Lung (tissue), 12 donors: ENCODE data around the gene NRG3. TPM values are rescaled to one million over a fixed set of nuclear protein-coding genes. Genes with fewer than 3 reads are reported as not detected.

Experiments
- ATAC-seq: fragments of 200-7000 bp; cut with Tn5 transposase; one replicate; pipeline ENCODE4 v1.9.1; 2020; ENCODE audit warnings: moderate number of reproducible peaks; ENCODE audit not compliant: insufficient read depth, low FRiP score
- DNase-seq, 3 donors: peaks; one replicate each; pipeline ENCODE4 v3.0.0-alpha.2; 2013 to 2017
- H3K27ac ChIP-seq, 2 donors: one replicate each; pipeline ENCODE4 v1.5.1; 2013; ENCODE audit warnings: mild to moderate bottlenecking in 2 of 2, moderate library complexity in 2 of 2, control low read depth in 1 of 2, inconsistent platforms in 1 of 2, low read depth in 1 of 2, low read length in 1 of 2
- H3K27me3 ChIP-seq, 3 donors: one replicate each; pipeline ENCODE4 v1.5.1; 2013; ENCODE audit warnings: low read length in 2 of 3; ENCODE audit not compliant: control insufficient read depth in 3 of 3, insufficient read depth in 3 of 3
- H3K36me3 ChIP-seq, 4 donors: one replicate each; pipeline ENCODE4 v1.5.1; 2013; ENCODE audit warnings: low read length in 4 of 4, mild to moderate bottlenecking in 1 of 4, moderate library complexity in 1 of 4; ENCODE audit not compliant: control insufficient read depth in 4 of 4, insufficient read depth in 4 of 4
- H3K4me1 ChIP-seq, 5 donors: one replicate each; pipeline ENCODE4 v1.5.1; 2013; ENCODE audit warnings: low read length in 5 of 5, mild to moderate bottlenecking in 2 of 5, moderate library complexity in 1 of 5; ENCODE audit not compliant: control insufficient read depth in 5 of 5, insufficient read depth in 5 of 5
- H3K4me3 ChIP-seq: one replicate; pipeline ENCODE4 v1.5.1; 2013; ENCODE audit warnings: mild to moderate bottlenecking, control low read depth, moderate library complexity
- H3K9ac ChIP-seq, 2 donors: one replicate each; pipeline ENCODE4 v1.5.1; 2013; ENCODE audit warnings: low read length in 2 of 2, control low read depth in 1 of 2; ENCODE audit not compliant: insufficient read depth in 1 of 2
- H3K9me3 ChIP-seq, 4 donors: one replicate each; pipeline ENCODE4 v1.5.1; 2013; ENCODE audit warnings: low read length in 3 of 4, mild to moderate bottlenecking in 1 of 4, moderate library complexity in 1 of 4; ENCODE audit not compliant: control insufficient read depth in 4 of 4, insufficient read depth in 3 of 4
- CTCF ChIP-seq: IDR thresholded peaks from 2 replicates; pipeline ENCODE4 v1.5.1; 2012; ENCODE audit warnings: mild to moderate bottlenecking; ENCODE audit errors: control extremely low read depth, extremely low read depth
- WGBS, 2 donors: extraction: QIAGEN DNeasy Blood & Tissue Kit; methylation state at CpG; one replicate each; pipeline ENCODE4 v1.1.7; 2013; 5-methylcytosine and 5-hydroxymethylcytosine counted together
- polyA plus RNA-seq, 2 donors: library from polyadenylated mRNA; stranded (reverse); fragments of 200-250 nt; gene quantifications; one replicate each; pipeline ENCODE4 v1.2.1, GENCODE V29; 2013
- total RNA-seq, 2 donors: library from RNA; depleted of rRNA in 1 of 2; stranded (reverse); fragments of >200 nt in 1 of 2; gene quantifications; one replicate each; pipeline ENCODE4 v1.2.1, GENCODE V29; 2014 to 2021
- donor health status: control.
- donor health status: control.
- donor health status: Bipolar disorder and iron deficiency.
- donor health status: healthy.
- donor health status: DM: yes; HTN: yes; CAD: no.

NRG3 gene
- total and polyA plus RNA-seq, 4 donors, result 0.49 to 2.0 (median 0.84) TPM

DNA sequence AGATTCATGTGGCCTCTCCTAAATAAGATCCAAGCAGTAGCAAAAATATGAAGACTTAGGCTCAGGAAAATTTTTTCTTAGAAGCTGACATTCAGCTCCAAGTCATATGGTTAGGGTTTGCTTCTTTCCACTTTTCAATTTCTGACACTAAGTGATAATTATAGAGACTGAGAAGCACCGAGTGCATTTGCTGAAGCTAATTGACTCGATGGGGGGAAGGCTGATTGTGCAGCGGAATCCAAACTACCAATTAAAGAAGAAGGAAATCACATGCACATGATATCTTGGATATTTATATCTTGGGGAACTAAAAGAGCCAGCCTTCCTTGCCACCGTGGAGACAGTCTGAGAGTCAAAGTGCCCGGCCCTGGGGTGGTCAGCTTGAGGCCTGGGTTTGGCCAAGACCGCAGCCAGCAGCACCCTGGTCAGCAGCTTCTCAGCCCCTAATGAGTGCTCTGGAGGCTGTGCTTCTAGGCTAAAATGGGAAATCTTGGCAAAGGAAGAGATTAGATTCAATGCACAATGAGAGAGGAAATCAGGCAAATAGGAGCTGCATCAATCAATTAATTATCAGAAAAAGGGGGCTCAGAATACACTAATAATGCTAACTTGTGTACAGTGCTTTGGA is 589.3 kb downstream of the NRG3 start:
- TF ChIP-seq CTCF, result no peak
- no peak for DNase-seq
- Histone ChIP-seq H3K4me3 (no peak overlapping the region), H3K27ac (no peak overlapping the region), H3K36me3 (no peaks in the 10 kb centered on the region), H3K27me3 (no peaks in the 10 kb centered on the region), H3K9me3 (no peaks in the 10 kb centered on the region), H3K9ac (no peak overlapping the region), H3K4me1 (no peaks in the 10 kb centered on the region)
- WGBS, 2 donors, result 80 to 84% methylated on average over 6 of the region's 6 CpGs
- no peak for ATAC-seq

DNA sequence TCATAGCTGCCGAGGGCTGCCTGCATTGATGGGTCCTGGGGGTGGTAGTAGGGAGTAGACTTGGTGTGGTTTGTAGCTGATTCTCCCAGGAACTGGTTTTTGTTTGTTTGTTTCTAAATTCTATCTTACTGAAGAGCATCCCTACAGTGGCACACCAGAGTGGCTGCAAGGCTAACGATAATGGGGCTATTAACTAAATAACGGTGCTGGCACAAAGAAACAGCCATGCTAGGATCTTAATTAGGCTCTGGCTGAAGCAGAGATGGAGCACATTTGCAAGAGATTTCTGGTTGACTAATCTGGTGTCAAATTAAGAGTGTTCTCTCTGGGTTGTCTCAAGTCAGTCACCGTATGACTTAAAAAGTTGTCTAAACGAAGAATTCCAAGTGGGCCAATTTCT is 590.0 kb downstream of the NRG3 start:
- H3K36me3 ChIP-seq, result no peaks in the 10 kb centered on the region
- WGBS, 2 donors, result 84 to 88% methylated on average over 5 of the region's 5 CpGs
- no peaks in the 10 kb centered on the region for H3K27me3 ChIP-seq
- H3K4me1 ChIP-seq, result no peaks in the 10 kb centered on the region
- no peak overlapping the region for H3K9ac ChIP-seq
- TF ChIP-seq CTCF, result no peak
- no peak overlapping the region for H3K4me3 ChIP-seq
- no peaks in the 10 kb centered on the region for H3K9me3 ChIP-seq
- no peak for DNase-seq
- H3K27ac ChIP-seq, result no peak overlapping the region
- ATAC-seq, result no peak

- Histone ChIP-seq H3K9ac (no peak overlapping the region), H3K27me3 (no peaks in the 10 kb centered on the region), H3K27ac (no peak overlapping the region), H3K36me3 (no peaks in the 10 kb centered on the region), H3K9me3 (peaks cover 0 to 2% (median 0%) of the 10 kb centered on the region in 4 donors), H3K4me1 (no peaks in the 10 kb centered on the region), H3K4me3 (no peak overlapping the region)
- no peak for ATAC-seq
- DNase-seq, result no peak
- WGBS, 2 donors, result 82 to 88% methylated on average over 1 of the region's 1 CpG
- no peak for TF ChIP-seq CTCF
Observed at GRCh38 chr10:82468453-82468852, 593.5 kb downstream of the NRG3 start.
